H9 (cell line): Measurements from ENCODE around the gene WFIKKN1. TPM values are rescaled to one million over a fixed set of nuclear protein-coding genes. Genes with fewer than 3 reads are reported as not detected.
A peak's percentile ranks its signal among the peaks of the same experiment; 100 is the strongest.

ENCODE experiments used
- DNase-seq: peaks from one replicate; pipeline ENCODE4 v3.0.0-alpha.2; 2017
- H2AFZ ChIP-seq: one replicate; pipeline ENCODE4 v1.6.1; 2013; ENCODE audit warnings: mild to moderate bottlenecking, low read length, control low read depth, moderate library complexity
- H2AK5ac ChIP-seq: 2 replicates; pipeline ENCODE4 v1.6.1; 2013; ENCODE audit warnings: low read length, control low read depth, mixed read lengths; ENCODE audit not compliant: insufficient read length
- H2BK120ac ChIP-seq: one replicate; pipeline ENCODE4 v1.6.1; 2013; ENCODE audit warnings: low read depth, mild to moderate bottlenecking, low read length, control low read depth, inconsistent platforms; ENCODE audit not compliant: poor library complexity, severe bottlenecking
- H2BK12ac ChIP-seq: 2 replicates; pipeline ENCODE4 v1.6.1; 2013; ENCODE audit warnings: low read length, control low read depth, mixed read lengths, low read depth; ENCODE audit not compliant: insufficient read length
- H2BK15ac ChIP-seq: 2 replicates; pipeline ENCODE4 v1.6.1; 2013; ENCODE audit warnings: low read depth, low read length, control low read depth
- H2BK20ac ChIP-seq: one replicate; pipeline ENCODE4 v1.6.1; 2013; ENCODE audit warnings: low read depth, mild to moderate bottlenecking, low read length, control low read depth, inconsistent platforms; ENCODE audit not compliant: poor library complexity, severe bottlenecking
- H2BK5ac ChIP-seq: 2 replicates; pipeline ENCODE4 v1.6.1; 2013; ENCODE audit warnings: low read length, control low read depth, mixed read lengths; ENCODE audit not compliant: insufficient read length
- H3K14ac ChIP-seq: 2 replicates; pipeline ENCODE4 v1.6.1; 2013; ENCODE audit warnings: low read length, control low read depth; ENCODE audit not compliant: insufficient read depth
- H3K18ac ChIP-seq: 2 replicates; pipeline ENCODE4 v1.6.1; 2013; ENCODE audit warnings: low read depth, mild to moderate bottlenecking, mixed read lengths, low read length, control low read depth; ENCODE audit not compliant: insufficient read length
- H3K23ac ChIP-seq: 2 replicates; pipeline ENCODE4 v1.6.1; 2013; ENCODE audit warnings: low read length, control low read depth, mixed read lengths, low read depth; ENCODE audit not compliant: insufficient read length
- H3K23me2 ChIP-seq: 2 replicates; pipeline ENCODE4 v1.6.1; 2013; ENCODE audit warnings: low read depth, mild to moderate bottlenecking, mixed read lengths, low read length, control low read depth; ENCODE audit not compliant: insufficient read length, poor library complexity, severe bottlenecking
- H3K27ac ChIP-seq: 2 replicates; pipeline ENCODE4 v1.5.1; 2013; ENCODE audit warnings: low read length, control low read depth, mixed read lengths, low read depth; ENCODE audit not compliant: insufficient read length
- H3K27me3 ChIP-seq: 2 replicates; pipeline ENCODE4 v1.6.1; 2013; ENCODE audit warnings: low read length, control low read depth, inconsistent platforms; ENCODE audit not compliant: insufficient read depth
- H3K4ac ChIP-seq: 2 replicates; pipeline ENCODE4 v1.6.1; 2013; ENCODE audit warnings: low read depth, mild to moderate bottlenecking, control low read depth, inconsistent platforms, low read length, moderate library complexity
- H3K4me1 ChIP-seq: 2 replicates; pipeline ENCODE4 v1.6.1; 2013; ENCODE audit warnings: low read length, control low read depth, inconsistent platforms; ENCODE audit not compliant: insufficient read depth
- H3K4me2 ChIP-seq: 2 replicates; pipeline ENCODE4 v1.6.1; 2013; ENCODE audit warnings: low read length, control low read depth, mixed read lengths; ENCODE audit not compliant: insufficient read length, insufficient read depth
- H3K56ac ChIP-seq: 2 replicates; pipeline ENCODE4 v1.6.1; 2013; ENCODE audit warnings: low read depth, mild to moderate bottlenecking, mixed read lengths, low read length, control low read depth; ENCODE audit not compliant: insufficient read length
- H3K79me1 ChIP-seq: 2 replicates; pipeline ENCODE4 v1.6.1; 2013; ENCODE audit warnings: low read depth, mild to moderate bottlenecking, moderate library complexity, low read length, control low read depth, inconsistent platforms; ENCODE audit not compliant: insufficient read depth, poor library complexity, severe bottlenecking
- H3K79me2 ChIP-seq: 2 replicates; pipeline ENCODE4 v1.6.1; 2013; ENCODE audit warnings: low read length, control low read depth, inconsistent platforms; ENCODE audit not compliant: insufficient read depth
- H3K9ac ChIP-seq: 2 replicates; pipeline ENCODE4 v1.6.1; 2013; ENCODE audit warnings: low read length, control low read depth, mixed read lengths; ENCODE audit not compliant: insufficient read length; ENCODE audit errors: extremely low read depth
- H3K9me3 ChIP-seq: one replicate; pipeline ENCODE4 v1.6.1; 2013; ENCODE audit warnings: low read depth, low read length, inconsistent platforms; ENCODE audit not compliant: control insufficient read depth
- H3T11ph ChIP-seq: one replicate; pipeline ENCODE4 v1.6.1; 2013; ENCODE audit warnings: mild to moderate bottlenecking, low read length, control low read depth, inconsistent platforms
- H4K20me1 ChIP-seq: one replicate; pipeline ENCODE4 v1.6.1; 2013; ENCODE audit not compliant: control insufficient read depth, insufficient read length, insufficient read depth
- H4K5ac ChIP-seq: 2 replicates; pipeline ENCODE4 v1.6.1; 2013; ENCODE audit warnings: low read depth, mild to moderate bottlenecking, mixed read lengths, low read length, control low read depth; ENCODE audit not compliant: insufficient read length
- H4K8ac ChIP-seq: replicated peaks from 2 replicates; pipeline ENCODE4 v1.6.1; 2013; ENCODE audit warnings: low read length, control low read depth, mixed read lengths, low read depth; ENCODE audit not compliant: insufficient read length
- H4K91ac ChIP-seq: 2 replicates; pipeline ENCODE4 v1.6.1; 2013; ENCODE audit warnings: low read depth, mild to moderate bottlenecking, moderate library complexity, mixed read lengths, low read length, control low read depth; ENCODE audit not compliant: insufficient read length
- H3K27ac Mint-ChIP-seq, 3 experiments: 2 replicates in 2 of 3; 3 replicates in 1 of 3; pipeline ENCODE4 v1.8.0; 2020 to 2021; ENCODE audit warnings: mixed read lengths in 3 of 3, mild to moderate bottlenecking in 1 of 3, moderate library complexity in 1 of 3
- H3K27me3 Mint-ChIP-seq: 2 replicates; pipeline ENCODE4 v1.8.0; 2021; ENCODE audit warnings: low read depth, mild to moderate bottlenecking, moderate library complexity, mixed read lengths
- H3K36me3 Mint-ChIP-seq, 3 experiments: 2 replicates in 2 of 3; 3 replicates in 1 of 3; pipeline ENCODE4 v1.8.0; 2020 to 2021; ENCODE audit warnings: low read depth in 3 of 3, mixed read lengths in 3 of 3; ENCODE audit not compliant: insufficient read depth in 1 of 3
- H3K4me1 Mint-ChIP-seq, 2 experiments: 2 replicates each; pipeline ENCODE4 v1.8.0; 2020; ENCODE audit warnings: mixed read lengths in 2 of 2
- H3K4me3 Mint-ChIP-seq, 2 experiments: 2 replicates in 1 of 2; 3 replicates in 1 of 2; pipeline ENCODE4 v1.8.0; 2020 to 2021; ENCODE audit warnings: mild to moderate bottlenecking in 2 of 2, mixed read lengths in 2 of 2, moderate library complexity in 1 of 2
- H3K9me3 Mint-ChIP-seq, 2 experiments: 2 replicates in 1 of 2; 3 replicates in 1 of 2; pipeline ENCODE4 v1.8.0; 2020; ENCODE audit warnings: mild to moderate bottlenecking in 2 of 2, mixed read lengths in 2 of 2, moderate library complexity in 1 of 2
- CTCF ChIP-seq: fragments of 200-600 bp; sonication (generic); conservative IDR thresholded peaks from 3 replicates; pipeline ENCODE4 v1.8.0; 2021; ENCODE audit warnings: antibody characterized with exemption, mild to moderate bottlenecking
- WGBS: extraction: QIAGEN DNeasy Blood & Tissue Kit; methylation state at CpG from one replicate; pipeline ENCODE4 v1.1.7; 2013; ENCODE audit warnings: missing lambda C conversion rate, low lambda C conversion rate, mixed read lengths; ENCODE audit not compliant: insufficient read length; ENCODE audit errors: extremely low coverage; 5-methylcytosine and 5-hydroxymethylcytosine counted together
- total RNA-seq: library from RNA; stranded (reverse); gene quantifications from 2 replicates; pipeline ENCODE4 v1.2.1, GENCODE V29; 2021

Gene WFIKKN1
- total RNA-seq, 1 experiment from 2014 or later: 8.3 TPM

- Histone ChIP-seq H3K18ac (no peak overlapping the region), H3K4ac (no peak overlapping the region), H4K8ac (no peak overlapping the region), H3K14ac (no peak overlapping the region), H2BK12ac (no peak overlapping the region), H3K4me1 (no peaks in the 10 kb centered on the region), H3K79me1 (no peaks in the 10 kb centered on the region), H3K23ac (no peak overlapping the region), H3K56ac (no peak overlapping the region), H3K23me2 (peaks cover 13% of the 10 kb centered on the region), H4K5ac (no peak overlapping the region), H3K9ac (no peak overlapping the region), H2AK5ac (no peak overlapping the region), H2BK120ac (no peak overlapping the region), H3T11ph (no peak overlapping the region), H3K27ac (no peak overlapping the region), H4K91ac (no peak overlapping the region), H2BK5ac (no peak overlapping the region), H4K20me1 (no peaks in the 10 kb centered on the region), H3K9me3 (no peaks in the 10 kb centered on the region), H3K79me2 (no peaks in the 10 kb centered on the region), H2AFZ (no peak overlapping the region), H3K27me3 (no peaks in the 10 kb centered on the region), H2BK20ac (no peak overlapping the region), H2BK15ac (no peak overlapping the region), H3K4me2 (peak overlapping the region; percentile 53)
- H3K4me3 Mint-ChIP-seq: peak overlapping the region; percentile 31 to 46; a peak in 3 of 5 replicates
- peaks cover 8 to 15% (median 10%) of the 10 kb centered on the region in 3 experiments; a peak in 6 of 7 replicates for H3K36me3 Mint-ChIP-seq
- TF ChIP-seq CTCF: no peak
- H3K27ac Mint-ChIP-seq: no peak overlapping the region
- no peaks in the 10 kb centered on the region for H3K9me3 Mint-ChIP-seq
- peaks cover 3% of the 10 kb centered on the region; the same call in 1 of the 2 replicates for H3K27me3 Mint-ChIP-seq
- no peak for DNase-seq
- peaks cover 14 to 24% of the 10 kb centered on the region in 2 experiments for H3K4me1 Mint-ChIP-seq
- no CpG with 5 or more reads among the region's 25 CpGs for WGBS
Measured at GRCh38 chr16:675884-676564, 45.2 kb downstream of the WFIKKN1 start.
